Subcutaneous abdominal adipose tissue (tissue), 5 donors: ENCODE data around the gene RABIF.
"Not testable (repeated sequence)": the region's sequence is repeated elsewhere in the genome, so short reads cannot be mapped to it uniquely, and the experiment has no call there.

Source experiments
- H3K27ac ChIP-seq: one replicate; pipeline ENCODE4 v1.7.0; 2013; ENCODE audit warnings: low read depth, mild to moderate bottlenecking, inconsistent platforms, low read length, moderate library complexity
- H3K27me3 ChIP-seq, 5 donors: one replicate each; pipeline ENCODE4 v1.7.0; 2013; ENCODE audit warnings: low read length in 5 of 5, inconsistent platforms in 1 of 5; ENCODE audit not compliant: control insufficient read depth in 5 of 5, insufficient read depth in 4 of 5
- H3K36me3 ChIP-seq, 5 donors: one replicate each; pipeline ENCODE4 v1.7.0; 2013; ENCODE audit warnings: low read length in 5 of 5; ENCODE audit not compliant: control insufficient read depth in 5 of 5, insufficient read depth in 5 of 5
- H3K4me1 ChIP-seq, 5 donors: one replicate each; pipeline ENCODE4 v1.7.0; 2013; ENCODE audit warnings: low read length in 5 of 5, mild to moderate bottlenecking in 3 of 5, moderate library complexity in 1 of 5; ENCODE audit not compliant: control insufficient read depth in 5 of 5, insufficient read depth in 5 of 5
- H3K4me3 ChIP-seq, 5 donors: one replicate each; pipeline ENCODE4 v1.7.0; 2013; ENCODE audit warnings: low read length in 5 of 5, low read depth in 1 of 5
- H3K9ac ChIP-seq, 5 donors: one replicate each; pipeline ENCODE4 v1.7.0; 2013; ENCODE audit warnings: low read length in 5 of 5, mild to moderate bottlenecking in 4 of 5, moderate library complexity in 3 of 5
- H3K9me3 ChIP-seq, 5 donors: one replicate each; pipeline ENCODE4 v1.7.0; 2013; ENCODE audit warnings: low read length in 5 of 5; ENCODE audit not compliant: control insufficient read depth in 5 of 5
- donor health status: healthy.
- donor health status: healthy.
- donor health status: healthy.
- donor health status: healthy.
- donor health status: healthy.

Gene RABIF

DNA sequence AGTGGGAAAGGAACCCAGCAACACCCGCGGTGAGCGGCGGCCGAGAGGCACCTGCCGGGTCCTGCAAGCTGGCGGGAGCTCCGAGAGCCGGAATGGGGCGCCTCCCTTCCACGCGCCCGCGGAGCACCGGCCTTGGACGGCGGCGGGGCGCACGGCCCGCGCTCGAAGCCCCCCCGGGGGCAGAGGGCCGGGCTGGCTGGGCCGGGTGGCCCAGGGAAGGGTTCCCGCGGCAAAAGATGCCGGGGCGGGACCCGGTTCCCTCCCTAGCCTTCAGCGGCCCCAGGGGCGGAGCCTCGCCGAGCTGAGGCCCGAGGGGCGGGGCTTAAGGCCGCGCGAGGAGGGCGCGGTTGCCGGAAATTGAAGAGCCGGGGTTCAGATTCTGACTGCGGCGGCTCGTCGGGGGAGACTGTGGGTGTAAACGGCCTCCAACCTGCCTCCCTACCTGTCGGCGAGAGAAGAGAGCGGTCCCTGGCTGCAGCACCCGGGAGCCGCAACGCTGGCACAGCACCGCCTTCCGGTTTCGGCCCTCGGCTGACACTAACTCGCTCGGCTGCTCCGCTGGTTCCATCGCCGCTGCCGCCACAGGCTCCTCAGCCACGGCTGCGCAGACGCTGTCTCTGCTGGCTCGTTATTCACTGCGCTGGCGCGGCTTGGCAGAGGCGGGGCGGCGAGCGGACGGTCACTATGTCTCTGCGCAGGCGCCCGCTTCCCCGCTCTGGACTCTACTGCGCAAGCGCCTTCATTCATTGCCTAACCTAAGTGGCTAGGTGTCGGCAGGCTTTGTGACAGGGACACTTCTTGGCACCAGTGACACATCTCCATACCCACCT lies at the start of gene RABIF:
Gene RABIF (minus strand): TSS at position 619 of the 830 bp plus-strand sequence. CDS start 51 bp downstream, at position 568.
- Histone ChIP-seq H3K9ac (peak within 1 kb of the TSS; percentile 81 to 90 (median 87)), H3K9me3 (no peaks in the 10 kb centered on the region), H3K4me3 (peak within 1 kb of the TSS; percentile 78 to 96 (median 90)), H3K36me3 (peaks cover 24 to 35% (median 25%) of the 10 kb centered on the region in 5 donors), H3K27me3 (no peaks in the 10 kb centered on the region), H3K4me1 (peaks cover 0 to 15% (median 12%) of the 10 kb centered on the region in 5 donors), H3K27ac (peak within 1 kb of the TSS; percentile 81)

DNA sequence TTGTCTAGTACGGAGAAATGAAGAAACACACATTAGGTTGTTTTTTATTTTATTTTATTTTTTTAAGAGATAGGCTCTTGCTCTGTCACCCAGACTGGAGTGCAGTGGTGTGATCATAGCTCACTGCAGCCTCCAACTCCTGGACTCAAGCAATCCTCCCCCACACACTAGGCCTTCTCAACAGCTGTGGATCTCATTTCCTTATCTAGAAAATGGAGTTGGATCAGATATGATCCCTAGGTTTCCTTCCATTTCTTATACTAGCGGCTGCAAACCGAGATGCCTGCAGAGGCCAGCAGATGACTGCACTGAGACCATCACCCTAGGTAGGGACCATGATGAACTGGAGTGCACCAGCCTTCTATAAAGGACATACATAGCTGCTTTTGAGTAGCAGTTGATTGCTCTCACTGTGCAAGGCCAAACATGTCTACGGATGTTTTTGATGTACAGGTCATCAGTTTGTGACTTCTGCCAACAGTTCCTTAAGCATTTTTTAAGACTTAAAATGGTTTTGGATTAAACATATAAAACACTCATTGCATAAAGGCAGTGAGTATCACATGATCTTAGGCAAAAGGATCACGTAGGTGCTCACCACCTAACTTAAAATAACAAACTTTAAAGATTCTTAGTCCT lies 49.5 kb upstream of the RABIF start:
- Histone ChIP-seq H3K4me1 (no peaks in the 10 kb centered on the region), H3K4me3 (no peak overlapping the region), H3K36me3 (peaks cover 23 to 40% (median 32%) of the 10 kb centered on the region in 5 donors), H3K9me3 (no peaks in the 10 kb centered on the region), H3K27ac (no peak overlapping the region), H3K27me3 (no peaks in the 10 kb centered on the region), H3K9ac (no peak overlapping the region)

DNA sequence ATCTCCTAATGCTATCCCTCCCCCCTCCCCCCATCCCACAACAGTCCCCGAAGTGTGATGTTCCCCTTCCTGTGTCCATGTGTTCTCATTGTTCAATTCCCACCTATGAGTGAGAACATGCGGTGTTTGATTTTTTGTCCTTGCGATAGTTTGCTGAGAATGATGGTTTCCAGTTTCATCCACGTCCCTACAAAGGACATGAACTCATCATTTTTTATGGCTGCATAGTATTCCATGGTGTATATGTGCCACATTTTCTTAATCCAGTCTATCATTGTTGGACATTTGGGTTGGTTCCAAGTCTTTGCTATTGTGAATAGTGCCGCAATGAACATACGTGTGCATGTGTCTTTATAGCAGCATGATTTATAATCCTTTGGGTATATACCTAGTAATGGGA lies 47.5 kb upstream of the RABIF start:
- not testable (repeated sequence) for H3K27me3 ChIP-seq, H3K4me1 ChIP-seq, H3K9me3 ChIP-seq, H3K9ac ChIP-seq, H3K4me3 ChIP-seq, H3K27ac ChIP-seq
- peaks cover 7 to 21% (median 14%) of the 10 kb centered on the region in 5 donors for H3K36me3 ChIP-seq

DNA sequence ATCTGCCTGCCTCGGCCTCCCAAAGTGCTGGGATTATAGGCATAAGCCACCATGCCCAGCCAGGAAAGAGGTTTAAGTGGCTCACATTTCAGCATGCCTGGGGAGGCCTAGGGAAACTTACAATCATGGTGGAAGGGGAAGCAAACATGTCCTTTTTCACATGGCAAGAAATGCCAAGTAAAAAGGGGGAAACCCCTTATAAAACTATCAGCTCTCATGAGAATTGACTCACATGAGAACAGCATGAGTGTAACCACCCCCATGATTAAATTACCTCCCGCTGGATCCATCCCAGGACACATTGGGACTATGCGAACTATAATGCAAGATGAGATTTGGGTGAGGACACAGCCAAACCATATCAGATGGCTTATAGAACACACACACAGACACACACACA lies 46.9 kb upstream of the RABIF start:
- Histone ChIP-seq H3K36me3 (peaks cover 3 to 16% (median 9%) of the 10 kb centered on the region in 5 donors), H3K27me3 (no peaks in the 10 kb centered on the region), H3K9me3 (peaks cover 0 to 2% (median 0%) of the 10 kb centered on the region in 5 donors), H3K4me3 (no peak overlapping the region), H3K9ac (no peak overlapping the region), H3K27ac (no peak overlapping the region), H3K4me1 (no peaks in the 10 kb centered on the region)

- Histone ChIP-seq H3K27ac (no peak overlapping the region), H3K4me1 (no peaks in the 10 kb centered on the region), H3K27me3 (no peaks in the 10 kb centered on the region), H3K4me3 (no peak overlapping the region), H3K9me3 (peaks cover 0 to 2% (median 0%) of the 10 kb centered on the region in 5 donors), H3K36me3 (peaks cover 0 to 6% (median 0%) of the 10 kb centered on the region in 5 donors), H3K9ac (no peak overlapping the region)
These were observed 45.8 kb upstream of the RABIF start for GRCh38 chr1:202934755-202935154.

- no peak overlapping the region for H3K27ac ChIP-seq
- no peak overlapping the region for H3K9ac ChIP-seq
- H3K9me3 ChIP-seq = peaks cover 0 to 2% (median 0%) of the 10 kb centered on the region in 5 donors
- no peak overlapping the region for H3K4me3 ChIP-seq
- H3K27me3 ChIP-seq = no peaks in the 10 kb centered on the region
- peaks cover 0 to 4% (median 0%) of the 10 kb centered on the region in 5 donors for H3K4me1 ChIP-seq
- H3K36me3 ChIP-seq = no peaks in the 10 kb centered on the region
These were observed 43.5 kb upstream of the RABIF start for GRCh38 chr1:202932476-202932875.

DNA sequence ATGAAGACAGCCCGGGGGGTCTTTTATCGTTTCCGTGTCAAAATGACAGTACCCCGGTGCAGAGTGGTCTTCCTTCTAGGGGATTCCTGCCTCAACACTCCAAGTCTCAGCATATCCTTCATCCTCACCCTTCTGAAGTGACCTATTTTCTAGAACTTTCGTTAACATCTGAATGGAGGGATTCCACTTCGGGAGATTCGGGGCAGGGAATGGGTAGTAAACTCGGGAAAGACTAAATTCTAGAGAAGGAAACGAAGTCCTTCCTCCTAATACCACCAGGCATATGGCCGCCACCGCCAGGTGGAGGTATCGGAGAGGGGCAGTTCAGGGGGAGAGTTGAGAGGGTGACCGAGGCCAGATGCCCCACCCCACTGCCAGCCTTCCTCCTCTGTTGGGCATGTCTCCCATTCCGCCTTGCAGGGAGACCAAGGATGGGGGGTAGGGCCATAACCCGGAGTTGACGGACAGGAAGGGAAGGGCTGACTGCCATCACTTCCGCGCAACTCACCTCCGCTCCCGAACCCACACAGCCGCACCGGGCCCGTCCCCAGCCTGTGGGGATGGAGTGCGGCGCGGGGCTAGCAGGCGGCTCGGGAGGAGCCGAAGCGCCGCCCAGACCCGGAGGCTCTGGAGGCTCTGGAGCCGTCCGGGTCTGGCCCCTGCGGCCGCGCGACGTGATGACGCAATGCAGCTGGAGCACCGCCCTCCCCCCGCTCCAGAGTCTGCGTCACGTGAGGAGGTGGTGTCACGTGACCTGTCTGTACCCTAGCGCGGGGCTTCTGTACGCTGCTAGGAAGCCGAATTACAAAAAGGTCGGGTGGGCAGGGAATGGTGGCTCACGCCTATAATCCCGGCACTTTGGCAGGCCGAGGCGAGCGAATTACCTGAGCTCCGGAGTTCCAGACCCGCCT lies 37.9 kb upstream of the RABIF start, which contains the start of gene KLHL12:
Gene KLHL12 (minus strand): TSS at position 654 of the 911 bp plus-strand sequence. CDS start 2,072 bp downstream, outside the sequence.
- Histone ChIP-seq H3K4me1 (peaks cover 0 to 21% (median 12%) of the 10 kb centered on the region in 5 donors), H3K27me3 (no peaks in the 10 kb centered on the region), H3K9me3 (no peaks in the 10 kb centered on the region), H3K4me3 (peak within 1 kb of the TSS; percentile 91 to 100 (median 98)), H3K9ac (peak within 1 kb of the TSS; percentile 87 to 93 (median 90)), H3K27ac (peak within 1 kb of the TSS; percentile 84), H3K36me3 (peaks cover 0 to 7% (median 5%) of the 10 kb centered on the region in 5 donors)

- Histone ChIP-seq H3K27ac (no peak overlapping the region), H3K4me1 (peaks cover 0 to 21% (median 12%) of the 10 kb centered on the region in 5 donors), H3K9ac (peak overlapping the region in 2 of 5 donors; percentile 32 to 35), H3K9me3 (no peaks in the 10 kb centered on the region), H3K27me3 (no peaks in the 10 kb centered on the region), H3K36me3 (peaks cover 13 to 17% (median 14%) of the 10 kb centered on the region in 5 donors), H3K4me3 (no peak overlapping the region)
These were observed 34.6 kb upstream of the RABIF start for GRCh38 chr1:202923533-202923932.

- H3K4me1 ChIP-seq = peaks cover 0 to 12% (median 3%) of the 10 kb centered on the region in 5 donors
- no peak overlapping the region for H3K4me3 ChIP-seq
- no peaks in the 10 kb centered on the region for H3K9me3 ChIP-seq
- H3K9ac ChIP-seq = no peak overlapping the region
- H3K27ac ChIP-seq = no peak overlapping the region
- no peaks in the 10 kb centered on the region for H3K27me3 ChIP-seq
- H3K36me3 ChIP-seq = peaks cover 42 to 55% (median 48%) of the 10 kb centered on the region in 5 donors
These were observed 30.7 kb upstream of the RABIF start for GRCh38 chr1:202919615-202920014.
